Heart left ventricle (tissue), 16 donors: Measurements from ENCODE around the gene PCDH15. TPM values are rescaled to one million over a fixed set of nuclear protein-coding genes. Genes with fewer than 3 reads are reported as not detected.
"Not testable (repeated sequence)": the region's sequence is repeated elsewhere in the genome, so short reads cannot be mapped to it uniquely, and the experiment has no call there.

Source experiments
- ATAC-seq, 4 donors: fragments of 200-7000 bp; cut with Tn5 transposase; one replicate each; pipeline ENCODE4 v1.9.1; 2020 to 2022; ENCODE audit warnings: moderate library complexity in 4 of 4, mild to moderate bottlenecking in 3 of 4, moderate number of reproducible peaks in 1 of 4
- DNase-seq, 5 donors: peaks; one replicate each; pipeline ENCODE4 v3.0.0-alpha.2; 2020
- H3K27ac ChIP-seq, 12 donors: fragments of 200-600 bp; sonication (generic) in 4 of 12; one replicate each; pipeline versions ENCODE4 v1.5.0 to v1.8.0; 2016 to 2022; ENCODE audit warnings: mild to moderate bottlenecking in 2 of 12
- H3K27me3 ChIP-seq, 9 donors: fragments of 200-600 bp; sonication (generic) in 2 of 9; one replicate each; pipeline versions ENCODE4 v1.5.1 to v1.8.0; 2016 to 2022; ENCODE audit warnings: mild to moderate bottlenecking in 3 of 9
- H3K36me3 ChIP-seq, 9 donors: fragments of 200-600 bp; sonication (generic) in 2 of 9; one replicate each; pipeline versions ENCODE4 v1.5.0 to v1.8.0; 2018 to 2022; ENCODE audit warnings: mild to moderate bottlenecking in 2 of 9
- H3K4me1 ChIP-seq, 12 donors: fragments of 200-600 bp; sonication (generic) in 4 of 12; one replicate each; pipeline versions ENCODE4 v1.5.0 to v1.8.0; 2016 to 2022; ENCODE audit warnings: mild to moderate bottlenecking in 3 of 12
- H3K4me3 ChIP-seq, 12 donors: fragments of 200-600 bp; sonication (generic) in 4 of 12; one replicate each; pipeline versions ENCODE4 v1.5.0 to v1.8.0; 2017 to 2022; ENCODE audit warnings: mild to moderate bottlenecking in 9 of 12, moderate library complexity in 4 of 12
- H3K9me3 ChIP-seq, 12 donors: fragments of 200-600 bp; sonication (generic) in 4 of 12; one replicate each; pipeline versions ENCODE4 v1.5.0 to v1.8.0; 2016 to 2022; ENCODE audit warnings: mild to moderate bottlenecking in 1 of 12
- POLR2A ChIP-seq, 2 donors: fragments of 450-650 bp; IDR thresholded peaks; one replicate each; pipeline ENCODE4 v1.6.1; 2017; ENCODE audit warnings: antibody characterized with exemption in 2 of 2, mild to moderate bottlenecking in 2 of 2, moderate library complexity in 2 of 2
- WGBS, 4 donors: extraction: QIAGEN DNeasy Blood & Tissue Kit in 2 of 4; methylation state at CpG; one replicate each; pipeline versions ENCODE4 v1.1.5 to v1.1.7; 2013 to 2018; 5-methylcytosine and 5-hydroxymethylcytosine counted together
- intact Hi-C, 10 donors: fragments of 100-400 bp; cut with DNase I; formaldehyde crosslinking; loops; one replicate each; pipeline versions ENCODE4 v1.11.1 to v1.14.2; 2022
- polyA plus RNA-seq, 2 donors: library from polyadenylated mRNA; stranded (reverse); fragments of 200-250 nt; gene quantifications; one replicate each; pipeline ENCODE4 v1.2.3, GENCODE V29; 2013
- total RNA-seq, 9 donors: library from RNA; depleted of rRNA in 2 of 9; stranded (reverse); fragments of >200 nt in 2 of 9; fragmentation: NEBNext Ultra II Directional in 3 of 9; extraction: Animal tissue kit (Norgen Biotek cat#: 25700) in 3 of 9; gene quantifications; one replicate each; pipeline versions ENCODE4 v1.1.0 to v1.2.4, GENCODE V29; 2016 to 2023
- TF ChIP-seq, protein P1 (sequence below), 12 donors: fragments of 200-600 bp; sonication (generic) in 4 of 12; IDR thresholded peaks; one replicate each; pipeline versions ENCODE4 v1.5.0 to v1.8.0; 2018 to 2022; ENCODE audit warnings: antibody characterized with exemption in 12 of 12, mild to moderate bottlenecking in 5 of 12
- donor health status: ischemic (EF 13 %, LVEDD 7.1; RV severe dilation, severe dysfunction).
- donor health status: healthy with polysubstance abuse.
- donor health status: DM: no; HTN: yes; CAD: no.
- donor health status: DM: no; HTN: no; CAD: no.
- donor health status: ischemic (EF 25% LVEDD 6.9; RV normal size, moderate dysfunction).
- donor health status: ischemic (EF 25% LVEDD 5.7; RV mildly dilated, moderate dysfunction).
- donor health status: healthy.
- donor health status: DM: yes; HTN: yes; CAD: no.
- donor health status: ischemic (EF 35%, LVEDD 5.7; RV mildly dilated, moderate dysfunction).
- donor health status: nonischemic (EF 11% LVEDD 7.7; RV severe dilation, severe dysfunction).
- donor health status: DM: yes; HTN: yes; CAD: no.
- donor health status: PGD.
- donor health status: ischemic (EF 29% LVEDD 5.4; RV normal size, mild dysfunction).
- donor health status: nonischemic (EF 23%, LVEDD 6.1; RV moderate dilation, normal function).

PCDH15 gene
- total and polyA plus RNA-seq, 11 donors = 0.04 to 0.93 (median 0.13) TPM; not detected in 3

DNA sequence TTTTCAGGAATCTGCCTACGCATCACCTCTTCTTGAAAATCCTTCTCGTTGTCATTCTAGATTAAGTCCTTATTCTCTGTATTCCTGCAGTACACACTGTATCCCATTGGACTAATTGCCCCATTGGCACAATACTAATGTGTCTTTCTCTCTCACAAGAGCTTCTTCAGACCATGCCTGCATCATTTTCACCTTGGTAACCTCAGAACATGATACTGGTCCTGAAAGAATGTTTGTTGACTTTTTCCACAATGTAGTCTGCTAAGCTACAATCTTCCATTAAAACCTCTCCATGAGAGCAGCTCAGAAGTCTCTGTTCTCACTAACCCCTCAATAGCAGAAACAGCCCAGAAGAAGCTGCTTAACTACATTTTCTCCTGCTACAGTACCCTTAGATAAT, 270.7 kb downstream of the PCDH15 start:
- DNase-seq (no peak), ATAC-seq (no peak)
- Histone ChIP-seq H3K27me3 (no peaks in the 10 kb centered on the region), H3K9me3 (no peaks in the 10 kb centered on the region), H3K4me1 (no peaks in the 10 kb centered on the region), H3K4me3 (no peak overlapping the region), H3K27ac (no peak overlapping the region), H3K36me3 (no peaks in the 10 kb centered on the region)
- 77 to 93% (median 83%) methylated on average over 2 of the region's 2 CpGs for WGBS, 4 donors
- no peak for TF ChIP-seq POLR2A (IDR thresholded peaks at IDR 0.05)
- TF ChIP-seq, protein P1, sequence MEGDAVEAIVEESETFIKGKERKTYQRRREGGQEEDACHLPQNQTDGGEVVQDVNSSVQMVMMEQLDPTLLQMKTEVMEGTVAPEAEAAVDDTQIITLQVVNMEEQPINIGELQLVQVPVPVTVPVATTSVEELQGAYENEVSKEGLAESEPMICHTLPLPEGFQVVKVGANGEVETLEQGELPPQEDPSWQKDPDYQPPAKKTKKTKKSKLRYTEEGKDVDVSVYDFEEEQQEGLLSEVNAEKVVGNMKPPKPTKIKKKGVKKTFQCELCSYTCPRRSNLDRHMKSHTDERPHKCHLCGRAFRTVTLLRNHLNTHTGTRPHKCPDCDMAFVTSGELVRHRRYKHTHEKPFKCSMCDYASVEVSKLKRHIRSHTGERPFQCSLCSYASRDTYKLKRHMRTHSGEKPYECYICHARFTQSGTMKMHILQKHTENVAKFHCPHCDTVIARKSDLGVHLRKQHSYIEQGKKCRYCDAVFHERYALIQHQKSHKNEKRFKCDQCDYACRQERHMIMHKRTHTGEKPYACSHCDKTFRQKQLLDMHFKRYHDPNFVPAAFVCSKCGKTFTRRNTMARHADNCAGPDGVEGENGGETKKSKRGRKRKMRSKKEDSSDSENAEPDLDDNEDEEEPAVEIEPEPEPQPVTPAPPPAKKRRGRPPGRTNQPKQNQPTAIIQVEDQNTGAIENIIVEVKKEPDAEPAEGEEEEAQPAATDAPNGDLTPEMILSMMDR (IDR thresholded peaks at IDR 0.05) = no peak
- intact Hi-C loops = no loop called here

DNA sequence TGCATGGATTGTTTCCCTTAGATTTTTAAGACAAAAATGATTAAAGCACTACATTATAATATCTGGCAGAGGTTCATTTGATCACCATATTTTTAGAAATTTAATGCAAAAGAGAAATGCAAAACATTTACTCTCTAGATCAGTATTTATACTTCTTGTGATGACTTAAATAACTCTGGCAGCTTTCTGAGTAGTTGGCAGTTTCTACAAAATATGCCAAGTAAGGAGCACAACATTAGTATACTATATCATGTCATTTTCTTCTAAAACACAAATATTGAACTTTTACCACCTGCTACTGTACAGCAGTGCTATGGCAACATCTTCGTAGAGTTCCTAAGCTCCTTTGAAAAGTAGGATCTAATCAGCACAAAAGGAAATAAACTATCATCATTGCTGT, 275.2 kb downstream of the PCDH15 start:
- WGBS, 4 donors = 56 to 72% (median 68%) methylated on average over 1 of the region's 1 CpG
- intact Hi-C loops = no loop called here
- no peaks in the 10 kb centered on the region for H3K9me3 ChIP-seq
- no peaks in the 10 kb centered on the region for H3K36me3 ChIP-seq
- H3K4me3 ChIP-seq = no peak overlapping the region
- ATAC-seq (no peak), DNase-seq (no peak)
- H3K27ac ChIP-seq = no peak overlapping the region
- no peak for TF ChIP-seq POLR2A (IDR thresholded peaks at IDR 0.05)
- TF ChIP-seq, protein P1 (IDR thresholded peaks at IDR 0.05) = no peak
- no peaks in the 10 kb centered on the region for H3K4me1 ChIP-seq
- H3K27me3 ChIP-seq = no peaks in the 10 kb centered on the region

DNA sequence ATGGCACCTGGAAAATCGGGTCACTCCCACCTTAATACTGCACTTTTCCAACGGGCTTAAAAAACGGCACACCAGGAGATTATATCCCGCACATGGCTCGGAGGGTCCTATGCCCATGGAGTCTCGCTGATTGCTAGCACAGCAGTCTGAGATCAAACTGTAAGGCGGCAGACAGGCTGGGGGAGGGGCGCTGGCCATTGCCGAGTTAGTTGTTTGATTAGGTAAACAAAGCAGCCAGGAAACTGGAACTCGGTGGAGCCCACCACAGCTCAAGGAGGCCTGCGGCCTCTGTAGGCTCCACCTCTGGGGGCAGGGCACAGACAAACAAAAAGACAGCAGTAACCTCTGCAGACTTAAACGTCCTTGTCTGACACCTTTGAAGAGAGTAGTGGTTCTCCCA, 285.8 kb downstream of the PCDH15 start:
- ATAC-seq, H3K27me3 ChIP-seq, H3K4me1 ChIP-seq, H3K9me3 ChIP-seq, H3K27ac ChIP-seq, intact Hi-C loops, H3K36me3 ChIP-seq, H3K4me3 ChIP-seq: not testable (repeated sequence)
- peak in 2 of 5 donors; percentile 20 to 39 for DNase-seq
- 79 to 90% (median 88%) methylated on average over 9 to 12 of the region's 12 CpGs for WGBS, 4 donors

DNA sequence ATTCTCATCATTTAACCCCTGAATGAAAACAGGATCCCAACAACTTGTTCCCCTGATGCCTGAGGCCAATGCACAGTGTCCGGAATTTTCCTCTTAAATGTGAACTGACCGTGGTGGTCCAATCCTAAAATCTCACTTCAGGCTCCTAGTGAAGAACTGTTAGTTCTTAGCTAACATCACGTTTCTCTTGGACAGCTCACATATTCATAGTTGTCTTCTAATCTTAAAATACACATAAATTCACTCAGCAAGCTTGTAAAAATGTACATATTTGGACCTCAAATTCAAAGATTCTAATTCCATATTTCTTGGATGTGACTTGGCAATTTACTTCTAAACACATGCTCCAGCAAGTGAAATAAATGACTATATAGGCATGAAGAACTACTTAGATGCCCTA, 297.2 kb downstream of the PCDH15 start:
- H3K27me3 ChIP-seq = no peaks in the 10 kb centered on the region
- peaks cover 0 to 15% (median 0%) of the 10 kb centered on the region in 12 donors for H3K9me3 ChIP-seq
- WGBS, 4 donors = 68 to 76% (median 73%) methylated on average over 3 of the region's 3 CpGs
- DNase-seq = no peak
- TF ChIP-seq, protein P1 (IDR thresholded peaks at IDR 0.05) = no peak
- TF ChIP-seq POLR2A (IDR thresholded peaks at IDR 0.05) = no peak
- H3K36me3 ChIP-seq = no peaks in the 10 kb centered on the region
- no peak overlapping the region for H3K4me3 ChIP-seq
- H3K4me1 ChIP-seq = no peaks in the 10 kb centered on the region
- intact Hi-C loops = no loop called here
- no peak for ATAC-seq
- no peak overlapping the region for H3K27ac ChIP-seq

DNA sequence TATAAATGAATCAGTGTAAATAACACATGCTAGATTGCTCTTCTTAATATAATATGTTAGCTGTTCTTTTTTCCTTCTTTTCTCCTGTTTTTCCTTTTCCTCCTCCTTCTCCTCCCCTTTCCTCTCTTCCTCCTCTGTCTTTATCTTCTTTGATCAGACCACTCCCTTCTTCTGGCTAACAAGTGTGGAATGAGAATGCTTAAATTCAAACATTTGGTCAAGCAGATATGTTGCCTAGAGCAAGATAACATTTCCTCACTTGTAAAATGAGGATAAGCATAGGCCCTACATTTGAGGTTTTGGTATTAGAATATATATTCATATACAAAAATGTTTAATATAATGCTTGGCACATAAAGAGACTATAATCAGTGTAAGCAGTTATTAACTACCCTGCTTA, 299.1 kb downstream of the PCDH15 start:
- TF ChIP-seq POLR2A (IDR thresholded peaks at IDR 0.05) = no peak
- TF ChIP-seq, protein P1 (IDR thresholded peaks at IDR 0.05) = no peak
- no peaks in the 10 kb centered on the region for H3K36me3 ChIP-seq
- H3K4me1 ChIP-seq = no peaks in the 10 kb centered on the region
- H3K27me3 ChIP-seq = no peaks in the 10 kb centered on the region
- H3K27ac ChIP-seq = no peak overlapping the region
- H3K9me3 ChIP-seq = peaks cover 0 to 15% (median 0%) of the 10 kb centered on the region in 12 donors
- intact Hi-C loops = no loop called here
- ATAC-seq (no peak), DNase-seq (no peak)
- H3K4me3 ChIP-seq = no peak overlapping the region
